HG02642 (cell line): ENCODE data around the gene DUSP23.
A peak's percentile ranks its signal among the peaks of the same experiment; 100 is the strongest.

ENCODE experiments used
- ATAC-seq: cut with Tn5 transposase; IDR thresholded peaks from one replicate; pipeline ENCODE4 v1.9.1; 2021; ENCODE audit warnings: mild to moderate bottlenecking; ENCODE audit not compliant: unreplicated experiment, poor library complexity

The DUSP23 gene

GRCh38 chr1:159780583-159781582 is at the start of gene DUSP23:
TSS of gene DUSP23 (plus strand) at chr1:159780962. CDS start at chr1:159781101, 139 bp downstream.
- ATAC-seq, result peak; percentile 99

- no peak for ATAC-seq
Measured at GRCh38 chr1:159737238-159737916, 43.4 kb upstream of the DUSP23 start.

- no peak for ATAC-seq
Measured at GRCh38 chr1:159743651-159744410, 36.9 kb upstream of the DUSP23 start.

- ATAC-seq, result no peak
Measured at GRCh38 chr1:159746666-159747065, 34.1 kb upstream of the DUSP23 start.

- no peak for ATAC-seq
Measured at GRCh38 chr1:159748370-159748769, 32.4 kb upstream of the DUSP23 start.

GRCh38 chr1:159749630-159750029 is 31.1 kb upstream of the DUSP23 start:
- ATAC-seq, result no peak

GRCh38 chr1:159750621-159751020 is 30.1 kb upstream of the DUSP23 start:
- ATAC-seq, result no peak

- ATAC-seq, result no peak
Measured at GRCh38 chr1:159751031-159751430, 29.7 kb upstream of the DUSP23 start.

- no peak for ATAC-seq
Measured at GRCh38 chr1:159752135-159752580, 28.6 kb upstream of the DUSP23 start.

- ATAC-seq, result no peak
Measured at GRCh38 chr1:159753386-159753785, 27.4 kb upstream of the DUSP23 start.

- ATAC-seq, result no peak
Measured at GRCh38 chr1:159755451-159756007, 25.2 kb upstream of the DUSP23 start.

GRCh38 chr1:159756397-159756796 is 24.4 kb upstream of the DUSP23 start:
- ATAC-seq, result no peak

GRCh38 chr1:159763686-159764085 is 17.1 kb upstream of the DUSP23 start:
- ATAC-seq, result no peak

- no peak for ATAC-seq
Measured at GRCh38 chr1:159765806-159766205, 15.0 kb upstream of the DUSP23 start.

- ATAC-seq, result no peak
Measured at GRCh38 chr1:159771127-159771895, 9.5 kb upstream of the DUSP23 start.

GRCh38 chr1:159774465-159774864 is 6.3 kb upstream of the DUSP23 start:
- ATAC-seq, result no peak

- no peak for ATAC-seq
Measured at GRCh38 chr1:159775716-159776115, 5.0 kb upstream of the DUSP23 start.

GRCh38 chr1:159778266-159778665 is 2.5 kb upstream of the DUSP23 start:
- ATAC-seq, result no peak

GRCh38 chr1:159779403-159779851 is 1.3 kb upstream of the DUSP23 start:
- ATAC-seq, result no peak
